ENCODE measurements around the gene INSIG1.

Gene INSIG1

DNA sequence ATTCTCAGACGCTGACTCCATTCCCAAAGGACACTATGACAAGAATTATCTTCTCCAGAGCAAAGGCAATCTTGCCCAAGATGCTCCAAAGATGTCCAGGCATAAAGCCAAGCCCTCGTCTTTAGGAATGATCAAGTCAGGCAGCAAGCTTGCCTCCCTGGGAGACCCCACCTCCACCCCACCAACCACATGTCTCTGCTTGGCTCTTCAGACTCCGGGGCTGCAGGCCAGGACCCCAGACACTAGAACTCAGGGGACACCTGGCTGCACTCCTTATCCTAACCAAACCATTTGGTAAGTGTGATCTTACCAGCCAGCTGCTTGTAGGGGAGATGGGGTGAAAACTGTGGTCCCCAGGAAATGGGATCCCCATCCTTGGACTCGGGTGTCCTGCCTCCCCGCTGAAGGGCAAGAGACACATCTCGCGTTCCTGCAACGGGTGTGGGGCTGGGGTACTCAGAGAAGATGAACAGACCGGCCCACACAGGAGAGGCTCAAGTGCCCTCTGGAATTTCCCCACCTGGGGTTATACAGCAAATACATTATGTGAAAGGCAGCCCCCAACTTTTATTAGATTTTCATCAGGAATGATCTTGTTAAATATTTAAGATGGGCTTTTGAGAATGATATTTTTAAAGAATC, 55.7 kb downstream of the INSIG1 start:
- DNase-seq, result no peak

DNA sequence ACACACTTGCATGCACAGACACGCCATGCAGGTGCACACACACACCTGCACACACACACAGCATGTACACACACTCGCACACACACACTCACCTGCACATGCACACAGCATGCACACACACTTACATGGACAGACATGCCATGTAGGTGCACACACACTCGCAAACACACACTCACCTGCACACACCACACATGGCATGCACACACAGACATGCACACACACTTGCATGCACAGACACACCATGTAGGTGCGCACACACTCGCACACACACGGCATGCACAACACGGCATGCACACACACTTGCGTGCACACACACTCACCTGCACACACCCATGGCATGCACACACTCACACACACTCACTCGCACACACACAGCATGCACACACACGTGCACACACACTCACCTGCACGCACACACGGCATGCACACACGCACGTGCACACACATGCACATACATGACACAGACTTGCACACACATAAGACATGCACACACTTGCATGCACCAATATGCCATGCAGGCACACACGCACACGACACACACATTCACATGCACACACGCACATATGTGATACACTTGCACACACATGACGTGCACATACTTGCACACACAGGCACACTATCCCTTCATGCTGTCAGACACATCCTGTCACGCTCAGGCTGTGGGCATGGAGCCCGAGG, 56.8 kb downstream of the INSIG1 start:
- no peak for DNase-seq

DNA sequence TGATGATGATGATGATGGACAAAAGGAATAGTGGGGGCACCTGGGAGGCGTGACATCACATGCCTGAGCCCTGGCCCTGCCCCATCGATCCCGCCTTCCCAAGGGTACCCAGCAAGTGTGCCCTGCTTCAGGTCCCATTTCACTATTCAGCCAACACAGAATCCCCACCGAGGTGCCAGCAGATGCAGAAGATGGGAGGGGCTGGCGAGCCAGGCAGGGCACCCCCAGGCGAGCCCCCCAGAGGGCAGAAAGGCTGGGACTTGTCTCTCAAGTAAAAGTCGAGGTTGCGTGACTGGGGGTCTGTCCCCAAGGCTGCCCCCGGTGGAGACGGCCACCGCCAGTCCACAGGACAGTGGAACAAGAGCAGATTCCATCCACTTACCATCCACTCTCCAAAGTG, 57.5 kb downstream of the INSIG1 start:
- DNase-seq, result no peak

DNA sequence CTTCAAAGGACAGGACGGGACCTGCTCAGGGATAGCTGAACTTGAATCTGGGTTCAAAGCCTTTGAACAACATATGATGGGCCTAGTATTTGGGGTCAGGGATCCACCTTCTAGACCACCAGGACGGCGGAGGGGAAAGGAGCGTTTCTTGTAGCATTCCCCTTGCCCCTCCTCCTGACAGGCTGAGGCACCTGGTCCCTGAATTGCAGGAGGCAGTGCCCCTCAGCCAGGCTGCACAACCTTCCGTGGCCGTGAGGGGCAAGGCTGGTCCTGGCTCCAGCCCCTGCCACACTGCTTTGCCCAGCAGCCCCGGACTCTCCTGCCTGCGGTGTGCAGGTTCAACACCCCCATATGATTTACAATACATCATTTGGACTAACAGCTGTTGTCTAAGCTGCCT, 58.1 kb downstream of the INSIG1 start:
- DNase-seq, result no peak

DNA sequence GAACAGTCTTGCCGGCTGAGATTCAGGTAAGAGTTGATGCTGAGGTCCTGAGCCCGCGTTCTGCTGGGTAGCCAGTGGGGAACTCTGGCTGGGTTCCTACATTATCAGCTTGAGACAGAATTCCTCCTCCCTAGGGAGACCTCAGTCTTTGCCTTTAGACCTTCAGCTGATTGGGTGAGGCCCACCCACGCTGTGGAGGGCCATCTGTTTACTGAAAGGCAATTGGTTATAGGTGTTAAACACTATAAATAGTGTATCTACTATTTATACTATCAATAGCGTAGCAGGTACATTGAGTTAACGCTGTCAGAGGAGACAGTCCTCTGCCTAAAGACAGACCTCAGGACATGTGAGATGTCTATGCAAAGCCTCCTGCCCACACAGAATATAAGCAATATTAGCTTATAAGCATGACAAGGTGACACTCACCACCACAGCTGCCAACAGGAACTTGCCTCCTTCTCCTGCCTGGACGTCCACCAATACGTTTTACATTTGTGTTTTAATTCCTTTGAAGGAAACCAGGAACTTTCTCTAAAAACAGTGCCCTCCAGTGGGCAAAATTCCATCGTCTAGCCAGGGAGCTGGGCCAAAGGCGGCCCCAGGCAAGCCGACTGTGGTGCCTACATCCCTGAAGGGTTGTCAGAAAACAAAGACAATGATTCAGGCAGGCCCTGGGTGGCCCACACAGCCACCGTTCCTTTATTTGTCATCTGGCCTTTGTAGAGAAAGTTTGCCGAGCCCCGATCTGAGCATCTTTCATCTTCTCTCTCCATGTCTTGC, 58.8 kb downstream of the INSIG1 start:
- DNase-seq, result no peak

DNA sequence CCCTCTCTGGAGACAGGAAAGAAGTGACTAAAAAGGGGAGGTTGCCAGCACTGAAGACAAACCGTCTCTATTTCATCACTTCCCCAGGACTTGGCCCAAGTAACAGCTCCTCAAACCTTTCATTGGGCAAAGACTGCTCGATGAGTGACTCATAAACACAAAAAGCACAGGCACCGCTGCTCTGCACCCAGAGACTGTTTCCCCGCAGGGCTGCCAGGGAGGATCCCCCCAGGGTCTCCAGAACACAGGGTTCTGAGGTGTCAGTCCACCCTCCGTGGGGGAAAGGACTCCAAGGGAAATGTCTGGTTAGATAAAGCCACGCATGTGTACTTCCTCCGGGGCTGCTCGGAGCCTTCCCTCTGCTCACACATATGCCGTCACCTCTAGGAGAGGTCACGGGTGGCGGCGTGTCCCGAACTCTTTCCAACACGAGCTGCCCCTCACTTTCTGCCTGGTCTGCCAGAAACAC, 59.9 kb downstream of the INSIG1 start:
- DNase-seq, result no peak

DNA sequence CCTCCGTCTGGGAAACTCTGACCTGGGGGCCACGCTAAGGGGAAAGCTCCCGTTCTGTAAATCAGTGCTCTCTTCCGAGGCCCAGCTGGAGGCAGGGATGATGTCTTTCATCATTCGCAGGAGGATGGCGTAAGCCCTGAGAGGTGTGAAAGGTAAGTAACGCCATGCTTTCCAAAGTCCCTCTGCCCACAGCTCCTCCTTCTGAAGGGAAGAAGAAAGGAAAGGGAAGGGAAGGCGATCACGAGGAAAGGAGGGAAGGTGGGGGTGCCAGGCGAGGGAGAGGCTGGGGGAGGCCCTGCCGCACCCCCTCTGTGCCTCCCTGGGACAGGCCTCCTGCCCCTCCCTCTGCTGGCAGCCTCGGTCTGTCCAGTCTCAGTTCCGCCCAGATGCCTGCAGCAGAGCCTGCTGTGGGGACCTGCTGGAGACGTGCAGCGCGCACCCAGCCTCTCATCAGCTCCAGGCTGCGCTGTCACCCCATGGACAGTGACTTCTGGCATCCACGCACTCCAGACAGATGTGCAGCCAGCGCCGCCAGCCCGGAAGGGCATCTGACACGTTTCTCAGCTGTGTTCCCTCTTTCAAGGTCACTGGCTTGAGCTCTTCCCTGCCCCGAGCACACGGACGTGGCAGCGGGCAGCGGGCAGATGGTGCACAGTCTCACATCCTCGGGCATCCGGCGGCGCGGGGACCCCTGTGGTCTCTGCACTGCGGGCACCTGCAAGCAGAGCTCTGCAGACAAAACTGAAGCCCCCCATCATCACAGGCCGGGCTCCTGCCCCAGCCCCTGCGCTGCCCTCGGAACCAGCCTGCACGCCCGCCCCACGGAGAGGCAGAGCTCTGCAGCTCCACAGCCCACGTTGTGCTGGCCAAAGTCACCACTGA, 60.6 kb downstream of the INSIG1 start:
- DNase-seq, result no peak

DNA sequence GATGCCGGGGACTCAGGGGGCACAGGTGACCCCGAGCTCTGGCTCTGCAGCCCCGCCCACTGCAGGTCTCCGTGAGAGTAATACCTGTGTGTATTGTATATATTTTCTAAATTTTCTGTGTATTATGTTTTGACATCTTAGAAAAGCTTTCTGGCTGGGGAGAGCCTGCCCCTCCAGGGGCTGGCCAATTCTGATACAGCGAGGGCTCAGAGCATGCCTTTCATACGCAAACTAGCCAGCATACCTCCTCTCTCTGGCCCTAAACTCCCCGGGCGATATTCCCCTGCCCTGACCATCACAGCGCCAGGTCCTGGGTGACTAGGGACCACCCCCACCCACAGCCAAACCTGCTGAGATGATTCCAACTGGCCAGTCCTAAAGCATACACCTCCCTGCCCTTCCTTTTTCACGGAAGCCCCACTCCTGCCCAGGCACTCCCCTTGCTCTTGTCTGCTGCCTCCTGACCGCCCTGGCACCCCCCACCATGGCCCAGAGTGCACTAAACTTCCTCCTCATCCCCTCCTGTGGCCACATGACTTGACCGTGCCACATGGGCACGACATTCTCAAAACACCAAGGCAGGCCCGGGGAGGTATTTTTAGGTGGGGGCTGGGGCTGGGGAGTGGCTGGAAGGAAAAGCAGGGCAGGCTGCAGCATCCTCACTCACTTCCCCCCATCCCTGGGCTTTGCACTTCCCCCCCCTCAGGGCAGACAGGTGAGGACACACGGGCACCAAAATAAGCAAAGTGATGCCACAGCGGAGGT, 61.5 kb downstream of the INSIG1 start:
- no peak for DNase-seq

All from activated CD4-positive, alpha-beta T cell treated with anti-CD3 and anti-CD28 coated beads for 1 hour (primary cell).